BLaER1 (cell line): ENCODE data around the gene DHRS9.
A peak's percentile ranks its signal among the peaks of the same experiment; 100 is the strongest.

ENCODE experiments used
- H3K27ac ChIP-seq: shearing (Covaris generic); formaldehyde crosslinking; 2 replicates; pipeline ENCODE4 v1.8.1; 2022
- H3K27me3 ChIP-seq: shearing (Covaris generic); formaldehyde crosslinking; 2 replicates; pipeline ENCODE4 v1.8.1; 2022
- H3K36me3 ChIP-seq: shearing (Covaris generic); formaldehyde crosslinking; 2 replicates; pipeline ENCODE4 v1.8.1; 2022
- H3K4me1 ChIP-seq: shearing (Covaris generic); formaldehyde crosslinking; 2 replicates; pipeline ENCODE4 v1.8.1; 2022
- H3K4me2 ChIP-seq: shearing (Covaris generic); formaldehyde crosslinking; 2 replicates; pipeline ENCODE4 v1.8.1; 2022
- H3K4me3 ChIP-seq: shearing (Covaris generic); formaldehyde crosslinking; 2 replicates; pipeline ENCODE4 v1.8.1; 2022
- H3K9ac ChIP-seq: shearing (Covaris generic); formaldehyde crosslinking; 2 replicates; pipeline ENCODE4 v1.8.1; 2022
- H3K9me3 ChIP-seq: shearing (Covaris generic); formaldehyde crosslinking; 2 replicates; pipeline ENCODE4 v1.8.1; 2022
- H4K20me1 ChIP-seq: shearing (Covaris generic); formaldehyde crosslinking; 2 replicates; pipeline ENCODE4 v1.8.1; 2022
- Cebpa-rat ChIP-seq: shearing (Covaris generic); IDR thresholded peaks from 2 replicates; pipeline ENCODE4 v1.8.1; 2022

DHRS9 gene

GRCh38 chr2:169065422-169065821 is 3.9 kb upstream of the DHRS9 start:
- no peak for TF ChIP-seq Cebpa-rat

GRCh38 chr2:169065864-169066517 is 3.4 kb upstream of the DHRS9 start:
- no peak overlapping the region for H3K27ac ChIP-seq
- no peaks in the 10 kb centered on the region for H3K27me3 ChIP-seq
- H3K9me3 ChIP-seq, result no peaks in the 10 kb centered on the region
- H3K36me3 ChIP-seq, result no peaks in the 10 kb centered on the region
- H3K4me2 ChIP-seq, result no peak overlapping the region
- no peak overlapping the region for H3K4me3 ChIP-seq
- no peaks in the 10 kb centered on the region for H4K20me1 ChIP-seq
- peaks cover 12% of the 10 kb centered on the region for H3K4me1 ChIP-seq
- no peak for TF ChIP-seq Cebpa-rat
- no peak overlapping the region for H3K9ac ChIP-seq

More at GRCh38 chr2:169065422-169065821, 3.9 kb upstream of the DHRS9 start:
- no peak overlapping the region for H3K27ac ChIP-seq
- no peak overlapping the region for H3K4me2 ChIP-seq
- H3K4me3 ChIP-seq, result no peak overlapping the region
- H3K36me3 ChIP-seq, result no peaks in the 10 kb centered on the region
- H4K20me1 ChIP-seq, result no peaks in the 10 kb centered on the region
- H3K27me3 ChIP-seq, result no peaks in the 10 kb centered on the region
- H3K9me3 ChIP-seq, result no peaks in the 10 kb centered on the region
- peaks cover 12% of the 10 kb centered on the region for H3K4me1 ChIP-seq
- H3K9ac ChIP-seq, result no peak overlapping the region

- H3K27me3 ChIP-seq, result no peaks in the 10 kb centered on the region
- peak overlapping the region; percentile 64 for H3K4me2 ChIP-seq
- no peak overlapping the region; the same call in 1 of the 2 replicates for H3K9ac ChIP-seq
- no peak overlapping the region for H3K27ac ChIP-seq
- no peaks in the 10 kb centered on the region for H4K20me1 ChIP-seq
- no peak for TF ChIP-seq Cebpa-rat
- no peaks in the 10 kb centered on the region for H3K36me3 ChIP-seq
- H3K4me3 ChIP-seq, result no peak overlapping the region
- H3K4me1 ChIP-seq, result peaks cover 20% of the 10 kb centered on the region
- H3K9me3 ChIP-seq, result no peaks in the 10 kb centered on the region
These were observed 2.5 kb upstream of the DHRS9 start for GRCh38 chr2:169066897-169067296.

GRCh38 chr2:169069833-169070232 is 470 bp downstream of the DHRS9 start:
- Histone ChIP-seq H3K9ac (no peak overlapping the region), H3K36me3 (no peaks in the 10 kb centered on the region), H3K4me2 (no peak overlapping the region), H4K20me1 (no peaks in the 10 kb centered on the region), H3K27ac (no peak overlapping the region), H3K9me3 (peaks cover 12% of the 10 kb centered on the region; the same call in 1 of the 2 replicates), H3K4me1 (peaks cover 49% of the 10 kb centered on the region), H3K4me3 (no peak overlapping the region), H3K27me3 (no peaks in the 10 kb centered on the region)
- no peak for TF ChIP-seq Cebpa-rat

- Histone ChIP-seq H3K4me2 (peak overlapping the region; percentile 61), H3K4me3 (no peak overlapping the region), H3K27ac (no peak overlapping the region), H4K20me1 (no peaks in the 10 kb centered on the region), H3K4me1 (peaks cover 62% of the 10 kb centered on the region), H3K9me3 (peaks cover 21% of the 10 kb centered on the region; the same call in 1 of the 2 replicates), H3K36me3 (no peaks in the 10 kb centered on the region), H3K9ac (no peak overlapping the region), H3K27me3 (no peaks in the 10 kb centered on the region)
- no peak for TF ChIP-seq Cebpa-rat
These were observed 2.1 kb downstream of the DHRS9 start for GRCh38 chr2:169071455-169071854.

- H3K9me3 ChIP-seq, result peaks cover 22% of the 10 kb centered on the region; the same call in 1 of the 2 replicates
- no peaks in the 10 kb centered on the region for H4K20me1 ChIP-seq
- peak overlapping the region; percentile 61 for H3K4me2 ChIP-seq
- H3K36me3 ChIP-seq, result no peaks in the 10 kb centered on the region
- H3K27me3 ChIP-seq, result no peaks in the 10 kb centered on the region
- peak; percentile 33; the same call in 1 of the 2 replicates for TF ChIP-seq Cebpa-rat
- H3K27ac ChIP-seq, result peak overlapping the region; percentile 52
- no peak overlapping the region for H3K4me3 ChIP-seq
- H3K9ac ChIP-seq, result no peak overlapping the region
- peaks cover 62% of the 10 kb centered on the region for H3K4me1 ChIP-seq
These were observed 3.0 kb downstream of the DHRS9 start for GRCh38 chr2:169072163-169072925.

- H3K36me3 ChIP-seq, result no peaks in the 10 kb centered on the region
- H3K9ac ChIP-seq, result no peak overlapping the region
- peaks cover 22% of the 10 kb centered on the region; the same call in 1 of the 2 replicates for H3K9me3 ChIP-seq
- 0 out of 2 replicates have a peak overlapping the region, but pooled peaks have one; percentile 52 for H3K27ac ChIP-seq
- H3K27me3 ChIP-seq, result no peaks in the 10 kb centered on the region
- no peak for TF ChIP-seq Cebpa-rat
- no peak overlapping the region for H3K4me3 ChIP-seq
- H4K20me1 ChIP-seq, result no peaks in the 10 kb centered on the region
- H3K4me1 ChIP-seq, result peaks cover 69% of the 10 kb centered on the region
- peak overlapping the region; percentile 61 for H3K4me2 ChIP-seq
These were observed 4.0 kb downstream of the DHRS9 start for GRCh38 chr2:169073211-169073962.

- Histone ChIP-seq H4K20me1 (no peaks in the 10 kb centered on the region), H3K27me3 (no peaks in the 10 kb centered on the region), H3K4me3 (no peak overlapping the region), H3K27ac (0 out of 2 replicates have a peak overlapping the region, but pooled peaks have one; percentile 52), H3K4me1 (peaks cover 77% of the 10 kb centered on the region), H3K9me3 (peaks cover 22% of the 10 kb centered on the region; the same call in 1 of the 2 replicates), H3K4me2 (peak overlapping the region; percentile 48), H3K9ac (no peak overlapping the region), H3K36me3 (no peaks in the 10 kb centered on the region)
- no peak for TF ChIP-seq Cebpa-rat
These were observed 4.8 kb downstream of the DHRS9 start for GRCh38 chr2:169073963-169074751.

GRCh38 chr2:169077674-169078240 is 8.4 kb downstream of the DHRS9 start:
- peak overlapping the region; percentile 83 for H3K4me2 ChIP-seq
- no peak for TF ChIP-seq Cebpa-rat
- H3K27me3 ChIP-seq, result no peaks in the 10 kb centered on the region
- no peaks in the 10 kb centered on the region for H4K20me1 ChIP-seq
- no peaks in the 10 kb centered on the region for H3K36me3 ChIP-seq
- peaks cover 22% of the 10 kb centered on the region; the same call in 1 of the 2 replicates for H3K9me3 ChIP-seq
- H3K4me1 ChIP-seq, result peaks cover 78% of the 10 kb centered on the region
- H3K9ac ChIP-seq, result peak overlapping the region; percentile 30; the same call in 1 of the 2 replicates
- H3K27ac ChIP-seq, result peak overlapping the region; percentile 62
- peak overlapping the region; percentile 27; the same call in 1 of the 2 replicates for H3K4me3 ChIP-seq
